GM21737 (cell line): Measurements from ENCODE around the gene PPP1R14D.

ENCODE experiments used
- ATAC-seq: cut with Tn5 transposase; IDR thresholded peaks from one replicate; pipeline ENCODE4 v1.9.1; 2021; ENCODE audit warnings: mild to moderate bottlenecking, moderate library complexity; ENCODE audit not compliant: unreplicated experiment

The PPP1R14D gene

GRCh38 chr15:40787991-40788390 is 40.5 kb downstream of the PPP1R14D start:
- ATAC-seq: no peak

GRCh38 chr15:40787344-40787841 is 41.1 kb downstream of the PPP1R14D start:
- ATAC-seq: no peak

GRCh38 chr15:40785814-40786213 is 42.7 kb downstream of the PPP1R14D start:
- no peak for ATAC-seq

- ATAC-seq: no peak
Observed at GRCh38 chr15:40785164-40785563, 43.3 kb downstream of the PPP1R14D start.

- ATAC-seq: peak; percentile 71
Observed at GRCh38 chr15:40782609-40783227, 45.8 kb downstream of the PPP1R14D start.

GRCh38 chr15:40776537-40777141 is 51.9 kb downstream of the PPP1R14D start:
- ATAC-seq: no peak

GRCh38 chr15:40775740-40776536 is 52.6 kb downstream of the PPP1R14D start:
- no peak for ATAC-seq

GRCh38 chr15:40775007-40775406 is 53.5 kb downstream of the PPP1R14D start:
- ATAC-seq: no peak

GRCh38 chr15:40773902-40774301 is 54.6 kb downstream of the PPP1R14D start:
- ATAC-seq: no peak

GRCh38 chr15:40773496-40773895 is 55.0 kb downstream of the PPP1R14D start:
- no peak for ATAC-seq

- ATAC-seq: no peak
Observed at GRCh38 chr15:40772014-40772413, 56.5 kb downstream of the PPP1R14D start.

GRCh38 chr15:40771242-40771641 is 57.3 kb downstream of the PPP1R14D start:
- no peak for ATAC-seq

- ATAC-seq: no peak
Observed at GRCh38 chr15:40770147-40770721, 58.3 kb downstream of the PPP1R14D start.

GRCh38 chr15:40769274-40770146 is 59.0 kb downstream of the PPP1R14D start, which contains the start of gene C15orf62:
Gene C15orf62 (plus strand): TSS chr15:40769980. CDS start chr15:40770496, 516 bp downstream.
- peak; percentile 43 for ATAC-seq

GRCh38 chr15:40768521-40769273 is 59.8 kb downstream of the PPP1R14D start:
- ATAC-seq: no peak

- ATAC-seq: no peak
Observed at GRCh38 chr15:40767838-40768500, 60.5 kb downstream of the PPP1R14D start.

GRCh38 chr15:40766906-40767837 is 61.3 kb downstream of the PPP1R14D start:
- ATAC-seq: no peak

- no peak for ATAC-seq
Observed at GRCh38 chr15:40766194-40766815, 62.2 kb downstream of the PPP1R14D start.
